ENCODE results near the gene VWA1. TPM values are rescaled to one million over a fixed set of nuclear protein-coding genes. Genes with fewer than 3 reads are reported as not detected.
"Not testable (repeated sequence)": the region's sequence is repeated elsewhere in the genome, so short reads cannot be mapped to it uniquely, and the experiment has no call there.

The VWA1 gene
- total RNA-seq, 4 donors from 2014 or later: 59.8 to 137 (median 96.4) TPM

- no peak for ATAC-seq
- peaks cover 0 to 72% (median 36%) of the 10 kb centered on the region in 3 donors for H3K4me1 ChIP-seq
- 60 to 72% methylated on average over 8 to 14 of the region's 19 CpGs for WGBS, 2 donors (ENCODE audit: low coverage in 1 of 2)
These were observed 7.3 kb upstream of the VWA1 start for GRCh38 chr1:1428174-1428573.

GRCh38 chr1:1428967-1429366, 6.5 kb upstream of the VWA1 start:
- H3K27me3 ChIP-seq, H3K4me3 ChIP-seq, H3K9me3 ChIP-seq, ATAC-seq, H3K36me3 ChIP-seq: not testable (repeated sequence)
- WGBS, 2 donors (ENCODE audit: low coverage in 1 of 2): 74 to 92% methylated on average over 5 to 6 of the region's 6 CpGs
- peak overlapping the region in 3 of 4 donors; percentile 94 to 97 (median 95) for H3K27ac ChIP-seq
- peaks cover 0 to 80% (median 44%) of the 10 kb centered on the region in 3 donors for H3K4me1 ChIP-seq

More at GRCh38 chr1:1428174-1428573, 7.3 kb upstream of the VWA1 start:
- no peaks in the 10 kb centered on the region for H3K9me3 ChIP-seq
- H3K27ac ChIP-seq: peak overlapping the region in 3 of 4 donors; percentile 85 to 97 (median 94)
- H3K27me3 ChIP-seq: no peaks in the 10 kb centered on the region
- TF ChIP-seq POLR2AphosphoS5 (IDR thresholded peaks at IDR 0.05) (no peak), POLR2A (IDR thresholded peaks at IDR 0.05) (no peak), CTCF (IDR thresholded peaks at IDR 0.05) (no peak), EP300 (IDR thresholded peaks at IDR 0.05) (no peak)
- H3K36me3 ChIP-seq: no peaks in the 10 kb centered on the region
- no peak overlapping the region for H3K4me3 ChIP-seq

- H3K36me3 ChIP-seq: no peaks in the 10 kb centered on the region
- 36 to 42% methylated on average over 2 to 6 of the region's 6 CpGs for WGBS, 2 donors (ENCODE audit: low coverage in 1 of 2)
- H3K9me3 ChIP-seq: no peaks in the 10 kb centered on the region
- no peak for ATAC-seq
- TF ChIP-seq CTCF (IDR thresholded peaks at IDR 0.05) (no peak), POLR2A (IDR thresholded peaks at IDR 0.05) (no peak), EP300 (IDR thresholded peaks at IDR 0.05) (no peak), POLR2AphosphoS5 (IDR thresholded peaks at IDR 0.05) (no peak)
- H3K4me3 ChIP-seq: no peak overlapping the region
- H3K27me3 ChIP-seq: no peaks in the 10 kb centered on the region
- H3K4me1 ChIP-seq: peaks cover 0 to 87% (median 51%) of the 10 kb centered on the region in 3 donors
- H3K27ac ChIP-seq: peak overlapping the region; percentile 79 to 97 (median 94)
These were observed 5.8 kb upstream of the VWA1 start for GRCh38 chr1:1429671-1430073.

- H3K4me3 ChIP-seq: peak overlapping the region in 1 of 2 donors; percentile 32
- peak; percentile 62 for ATAC-seq
- no peaks in the 10 kb centered on the region for H3K9me3 ChIP-seq
- no peaks in the 10 kb centered on the region for H3K36me3 ChIP-seq
- H3K27ac ChIP-seq: peak overlapping the region; percentile 79 to 97 (median 94)
- no peaks in the 10 kb centered on the region for H3K27me3 ChIP-seq
- TF ChIP-seq POLR2A (IDR thresholded peaks at IDR 0.05): no peak
- TF ChIP-seq POLR2AphosphoS5 (IDR thresholded peaks at IDR 0.05): peak; percentile 66
- TF ChIP-seq EP300 (IDR thresholded peaks at IDR 0.05): no peak
- peak in 3 of 4 experiments; percentile 37 to 57 (median 45) for TF ChIP-seq CTCF (IDR thresholded peaks at IDR 0.05)
- peaks cover 0 to 94% (median 57%) of the 10 kb centered on the region in 3 donors for H3K4me1 ChIP-seq
- WGBS, 2 donors (ENCODE audit: low coverage in 1 of 2): 6% methylated on average over 9 of the region's 35 CpGs; no CpG with 5 or more reads in 1 of the 2 donors
These were observed 5.1 kb upstream of the VWA1 start for GRCh38 chr1:1430114-1430982.

GRCh38 chr1:1430992-1431844, 4.3 kb upstream of the VWA1 start:
- no peak for ATAC-seq
- Histone ChIP-seq H3K4me1 (peaks cover 0 to 98% (median 61%) of the 10 kb centered on the region in 3 donors), H3K27ac (peak overlapping the region; percentile 79 to 97 (median 94)), H3K9me3 (no peaks in the 10 kb centered on the region), H3K27me3 (no peaks in the 10 kb centered on the region), H3K36me3 (no peaks in the 10 kb centered on the region), H3K4me3 (peak overlapping the region in 1 of 2 donors; percentile 32)
- no CpG with 5 or more reads among the region's 18 CpGs for WGBS, 2 donors (ENCODE audit: low coverage in 1 of 2)
- TF ChIP-seq POLR2AphosphoS5 (IDR thresholded peaks at IDR 0.05): no peak
- no peak for TF ChIP-seq EP300 (IDR thresholded peaks at IDR 0.05)
- TF ChIP-seq CTCF (IDR thresholded peaks at IDR 0.05): no peak
- no peak for TF ChIP-seq POLR2A (IDR thresholded peaks at IDR 0.05)
